PC-3 (cell line): Measurements from ENCODE around the gene SAMD13. TPM values are rescaled to one million over a fixed set of nuclear protein-coding genes. Genes with fewer than 3 reads are reported as not detected.

Source experiments
- ATAC-seq: fragments of 200-7000 bp; cut with Tn5 transposase; 2 replicates; pipeline ENCODE4 v1.9.1; 2020; ENCODE audit warnings: mild to moderate bottlenecking, moderate library complexity
- BruUV-seq: library from RNA; stranded (reverse); fragments of 400-500 nt; replicated peaks from 2 replicates; lab custom pipeline; 2021; lab: Mats Ljungman, UMichigan
- CTCF ChIA-PET: fragments of 300-600 bp; sonication (Branson Sonifier 250); formaldehyde crosslinking; loops from one replicate; lab custom pipeline; 2022; ENCODE audit warnings: antibody characterized with exemption; lab: Charles Lee
- POLR2A ChIA-PET: fragments of 300-600 bp; sonication (Branson Sonifier 250); formaldehyde crosslinking; loops from one replicate; lab custom pipeline; 2022; ENCODE audit warnings: antibody characterized with exemption; ENCODE audit not compliant: unreplicated experiment; lab: Charles Lee
- DNase-seq: peaks from one replicate; pipeline ENCODE4 v3.0.0-alpha.2; 2015
- H2AFZ ChIP-seq: fragments of 300-600 bp; sonication (generic); 2 replicates; pipeline ENCODE4 v1.6.0; 2016; ENCODE audit warnings: antibody characterized with exemption, low read length
- H3F3A ChIP-seq: fragments of 300-600 bp; sonication (generic); one replicate; pipeline ENCODE4 v1.6.0; 2017; ENCODE audit warnings: antibody characterized with exemption, low read length, control low read depth, mild to moderate bottlenecking; ENCODE audit not compliant: unreplicated experiment
- H3K27ac ChIP-seq: fragments of 300-600 bp; sonication (generic); 2 replicates; pipeline ENCODE4 v1.5.1; 2016; ENCODE audit warnings: mild to moderate bottlenecking, low read length
- H3K27me3 ChIP-seq: fragments of 300-600 bp; sonication (generic); 2 replicates; pipeline ENCODE4 v1.6.1; 2016; ENCODE audit warnings: low read length, mixed read lengths
- H3K36me3 ChIP-seq: fragments of 300-600 bp; sonication (generic); 2 replicates; pipeline ENCODE4 v1.6.1; 2016; ENCODE audit warnings: low read depth, mixed run types, low read length, mixed read lengths
- H3K4me1 ChIP-seq: fragments of 300-600 bp; sonication (generic); 2 replicates; pipeline ENCODE4 v1.5.1; 2016; ENCODE audit warnings: low read length; ENCODE audit not compliant: insufficient read depth
- H3K4me2 ChIP-seq: fragments of 300-600 bp; sonication (generic); 2 replicates; pipeline ENCODE4 v1.6.0; 2016; ENCODE audit warnings: low read length
- H3K4me3 ChIP-seq: fragments of 300-600 bp; sonication (generic); 2 replicates; pipeline ENCODE4 v1.5.1; 2016; ENCODE audit warnings: mild to moderate bottlenecking, low read length, mixed read lengths
- H3K79me2 ChIP-seq: fragments of 300-600 bp; sonication (generic); 2 replicates; pipeline ENCODE4 v1.6.1; 2017; ENCODE audit warnings: low read length, mixed read lengths
- H3K9ac ChIP-seq: fragments of 300-600 bp; sonication (generic); 2 replicates; pipeline ENCODE4 v1.6.0; 2016; ENCODE audit warnings: mild to moderate bottlenecking, low read length
- H3K9me2 ChIP-seq: fragments of 300-600 bp; sonication (generic); replicated peaks from 2 replicates; pipeline ENCODE4 v1.6.1; 2016; ENCODE audit warnings: mixed run types, low read length, mixed read lengths
- H3K9me3 ChIP-seq: fragments of 300-600 bp; sonication (generic); 2 replicates; pipeline ENCODE4 v1.6.1; 2016; ENCODE audit warnings: low read length, mixed read lengths
- H4K20me1 ChIP-seq: fragments of 300-600 bp; sonication (generic); 2 replicates; pipeline ENCODE4 v1.6.1; 2016; ENCODE audit warnings: low read length, mixed read lengths
- EZH2 ChIP-seq: fragments of 300-600 bp; sonication (generic); IDR thresholded peaks from one replicate; pipeline ENCODE4 v1.6.1; 2017; ENCODE audit warnings: antibody characterized with exemption, mild to moderate bottlenecking, low read length; ENCODE audit not compliant: unreplicated experiment
- EZH2phosphoT487 ChIP-seq: fragments of 300-600 bp; sonication (generic); IDR thresholded peaks from 2 replicates; pipeline ENCODE4 v1.6.1; 2018; ENCODE audit warnings: mild to moderate bottlenecking, antibody characterized with exemption, low read length, borderline replicate concordance
- intact Hi-C: fragments of 100-400 bp; cut with micrococcal nuclease; formaldehyde crosslinking; loops from 2 replicates; pipeline ENCODE4 v1.9.0; 2023
- total RNA-seq: library from RNA; depleted of rRNA; stranded (reverse); fragments of >200 nt; gene quantifications from 2 replicates; pipeline ENCODE4 v1.2.3, GENCODE V29; 2014
- TF ChIP-seq, protein P1 (sequence below): fragments of 300-600 bp; sonication (generic); conservative IDR thresholded peaks from 2 replicates; pipeline ENCODE4 v1.5.1; 2017; ENCODE audit warnings: antibody characterized with exemption, low read depth, mild to moderate bottlenecking, low read length

The SAMD13 gene
- total RNA-seq, 1 experiment from 2014 or later = 1.1 TPM

DNA sequence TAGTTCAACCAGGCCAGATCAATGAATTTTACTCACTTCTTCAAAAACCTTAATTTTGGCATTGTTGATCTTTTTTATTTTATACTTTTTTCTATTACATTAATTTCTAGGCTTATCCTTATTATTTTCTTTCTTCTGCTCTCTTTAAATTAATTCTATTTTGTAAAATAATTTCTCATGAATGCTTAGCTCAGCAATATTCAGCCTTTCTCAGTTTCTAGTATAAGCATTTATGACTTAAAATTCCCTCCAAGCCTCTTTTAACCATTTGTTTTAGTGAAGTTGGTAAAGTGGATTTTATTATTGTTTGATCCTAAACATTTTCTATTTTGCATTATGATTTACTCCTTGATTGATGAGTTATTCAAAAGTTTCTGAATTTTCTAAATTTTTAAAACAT is 20.6 kb upstream of the SAMD13 start:
- Histone ChIP-seq H3K79me2 (no peaks in the 10 kb centered on the region), H3K9me3 (no peaks in the 10 kb centered on the region), H3K27ac (no peak overlapping the region), H3K9ac (no peak overlapping the region), H3K9me2 (no peaks in the 10 kb centered on the region), H3K36me3 (no peaks in the 10 kb centered on the region), H3K27me3 (no peaks in the 10 kb centered on the region), H2AFZ (no peak overlapping the region), H4K20me1 (no peaks in the 10 kb centered on the region), H3K4me1 (no peaks in the 10 kb centered on the region), H3F3A (no peaks in the 10 kb centered on the region), H3K4me2 (no peak overlapping the region), H3K4me3 (no peak overlapping the region)
- no peak for DNase-seq
- intact Hi-C loops = no loop called here
- no TSS peak for BruUV-seq
- ChIA-PET POLR2A (no interaction called here), CTCF (no interaction called here)
- TF ChIP-seq EZH2 = no peak
- TF ChIP-seq EZH2phosphoT487 = no peak
- TF ChIP-seq, protein P1, sequence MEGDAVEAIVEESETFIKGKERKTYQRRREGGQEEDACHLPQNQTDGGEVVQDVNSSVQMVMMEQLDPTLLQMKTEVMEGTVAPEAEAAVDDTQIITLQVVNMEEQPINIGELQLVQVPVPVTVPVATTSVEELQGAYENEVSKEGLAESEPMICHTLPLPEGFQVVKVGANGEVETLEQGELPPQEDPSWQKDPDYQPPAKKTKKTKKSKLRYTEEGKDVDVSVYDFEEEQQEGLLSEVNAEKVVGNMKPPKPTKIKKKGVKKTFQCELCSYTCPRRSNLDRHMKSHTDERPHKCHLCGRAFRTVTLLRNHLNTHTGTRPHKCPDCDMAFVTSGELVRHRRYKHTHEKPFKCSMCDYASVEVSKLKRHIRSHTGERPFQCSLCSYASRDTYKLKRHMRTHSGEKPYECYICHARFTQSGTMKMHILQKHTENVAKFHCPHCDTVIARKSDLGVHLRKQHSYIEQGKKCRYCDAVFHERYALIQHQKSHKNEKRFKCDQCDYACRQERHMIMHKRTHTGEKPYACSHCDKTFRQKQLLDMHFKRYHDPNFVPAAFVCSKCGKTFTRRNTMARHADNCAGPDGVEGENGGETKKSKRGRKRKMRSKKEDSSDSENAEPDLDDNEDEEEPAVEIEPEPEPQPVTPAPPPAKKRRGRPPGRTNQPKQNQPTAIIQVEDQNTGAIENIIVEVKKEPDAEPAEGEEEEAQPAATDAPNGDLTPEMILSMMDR = no peak
- no peak for ATAC-seq

DNA sequence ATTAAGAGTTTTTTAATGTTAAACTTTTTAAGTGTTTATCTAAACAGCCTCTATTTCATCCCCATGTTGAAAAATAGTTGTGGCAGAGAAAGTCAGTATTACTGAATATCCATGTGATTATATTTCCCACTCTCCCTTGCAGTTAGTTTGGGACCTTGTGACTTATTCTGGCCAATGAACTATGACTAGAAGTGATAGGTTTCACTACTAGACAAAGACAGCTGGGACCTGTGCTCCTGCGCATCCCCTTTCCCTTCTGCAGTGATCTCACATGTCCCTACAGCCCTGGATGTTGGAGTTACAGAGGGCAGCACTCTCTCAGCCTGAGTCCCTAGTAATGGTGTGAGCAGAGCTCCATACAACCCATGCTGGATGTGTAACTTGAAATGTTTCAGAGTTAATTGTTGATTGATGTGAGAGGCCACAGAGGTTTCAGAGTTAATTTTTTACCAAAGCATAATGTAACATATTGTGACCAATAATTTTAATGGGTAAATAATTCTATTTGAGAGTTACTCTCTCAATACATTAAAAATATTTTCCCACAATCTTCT is 18.7 kb upstream of the SAMD13 start:
- TF ChIP-seq, protein P1 = no peak
- no peak for TF ChIP-seq EZH2
- no peak for TF ChIP-seq EZH2phosphoT487
- no peaks in the 10 kb centered on the region for H4K20me1 ChIP-seq
- DNase-seq (no peak), ATAC-seq (no peak)
- H3K27ac ChIP-seq = no peak overlapping the region
- CTCF ChIA-PET = no interaction called here
- no peak overlapping the region for H3K4me3 ChIP-seq
- POLR2A ChIA-PET = no interaction called here
- H3K27me3 ChIP-seq = no peaks in the 10 kb centered on the region
- intact Hi-C loops = no loop called here
- H3K4me2 ChIP-seq = no peak overlapping the region
- H3K79me2 ChIP-seq = no peaks in the 10 kb centered on the region
- H3K9me2 ChIP-seq = no peaks in the 10 kb centered on the region
- H2AFZ ChIP-seq = no peak overlapping the region
- peaks cover 4% of the 10 kb centered on the region; the same call in 1 of the 2 replicates for H3K36me3 ChIP-seq
- no peaks in the 10 kb centered on the region for H3K4me1 ChIP-seq
- no peaks in the 10 kb centered on the region for H3F3A ChIP-seq
- no peak overlapping the region for H3K9ac ChIP-seq
- no TSS peak for BruUV-seq
- peaks cover 6% of the 10 kb centered on the region; the same call in 1 of the 2 replicates for H3K9me3 ChIP-seq

DNA sequence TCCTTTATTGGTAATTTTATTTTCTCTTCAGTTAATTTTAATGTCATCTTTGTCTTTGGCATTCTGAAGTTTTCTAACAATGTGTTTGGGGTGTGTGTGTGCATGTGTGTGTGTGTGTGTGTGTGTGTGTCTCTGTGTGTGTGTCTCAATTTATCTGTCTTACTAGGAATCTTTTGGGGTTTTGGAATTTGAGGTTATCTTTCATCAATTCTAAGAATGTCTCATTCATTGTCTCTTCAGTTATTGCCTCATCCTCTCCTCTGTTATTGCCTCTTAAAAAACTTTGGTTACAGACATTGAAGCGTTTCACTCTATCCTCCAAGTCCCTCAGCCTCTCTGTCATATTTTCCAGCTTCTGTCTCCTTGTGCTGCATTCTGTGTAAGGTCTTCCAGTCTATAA is 18.1 kb upstream of the SAMD13 start:
- H3F3A ChIP-seq = no peaks in the 10 kb centered on the region
- no peak overlapping the region for H2AFZ ChIP-seq
- ChIA-PET CTCF (no interaction called here), POLR2A (no interaction called here)
- no peak overlapping the region for H3K4me2 ChIP-seq
- DNase-seq (no peak), ATAC-seq (no peak)
- TF ChIP-seq EZH2 (no peak), EZH2phosphoT487 (no peak)
- TF ChIP-seq, protein P1 = no peak
- no peaks in the 10 kb centered on the region for H3K9me2 ChIP-seq
- peaks cover 4% of the 10 kb centered on the region; the same call in 1 of the 2 replicates for H3K36me3 ChIP-seq
- no peaks in the 10 kb centered on the region for H3K27me3 ChIP-seq
- no peaks in the 10 kb centered on the region for H3K4me1 ChIP-seq
- no peak overlapping the region for H3K27ac ChIP-seq
- no TSS peak for BruUV-seq
- H3K4me3 ChIP-seq = no peak overlapping the region
- H4K20me1 ChIP-seq = no peaks in the 10 kb centered on the region
- peaks cover 6% of the 10 kb centered on the region; the same call in 1 of the 2 replicates for H3K9me3 ChIP-seq
- no peak overlapping the region for H3K9ac ChIP-seq
- no peaks in the 10 kb centered on the region for H3K79me2 ChIP-seq
- intact Hi-C loops = no loop called here
